Ishikawa (cell line): ENCODE measurements around the gene LRP1-AS.

Experiments used
- CEBPB ChIP-seq: IDR thresholded peaks from 2 replicates; pipeline ENCODE4 v1.6.1; 2012
- CREB1 ChIP-seq: IDR thresholded peaks from 2 replicates; pipeline ENCODE4 v1.6.1; 2012; ENCODE audit warnings: low read depth
- EGR1 ChIP-seq: IDR thresholded peaks from 2 replicates; pipeline ENCODE4 v1.6.1; 2012
- EP300 ChIP-seq: IDR thresholded peaks from 2 replicates; pipeline ENCODE4 v1.6.1; 2012; ENCODE audit warnings: borderline replicate concordance
- FOXM1 ChIP-seq: IDR thresholded peaks from 2 replicates; pipeline ENCODE4 v1.6.1; 2012; ENCODE audit warnings: low read depth, borderline replicate concordance
- NFIC ChIP-seq: IDR thresholded peaks from 2 replicates; pipeline ENCODE4 v1.6.1; 2012
- RAD21 ChIP-seq: IDR thresholded peaks from 2 replicates; pipeline ENCODE4 v1.6.1; 2012; ENCODE audit warnings: low read depth
- TAF1 ChIP-seq: IDR thresholded peaks from 2 replicates; pipeline ENCODE4 v1.6.1; 2012; ENCODE audit warnings: low read depth, mild to moderate bottlenecking
- TCF12 ChIP-seq: IDR thresholded peaks from 2 replicates; pipeline ENCODE4 v1.6.1; 2012; ENCODE audit warnings: low read depth
- TEAD4 ChIP-seq: IDR thresholded peaks from 2 replicates; pipeline ENCODE4 v1.6.1; 2012
- YY1 ChIP-seq: IDR thresholded peaks from 2 replicates; pipeline ENCODE4 v1.6.1; 2012; ENCODE audit warnings: low read depth
- ZBTB7A ChIP-seq: IDR thresholded peaks from 2 replicates; pipeline ENCODE4 v1.6.1; 2012; ENCODE audit warnings: low read depth
- TF ChIP-seq, protein P1 (sequence below): IDR thresholded peaks from 2 replicates; pipeline ENCODE4 v1.6.1; 2012; ENCODE audit warnings: low read depth, mild to moderate bottlenecking
- TF ChIP-seq, protein P2 (sequence below): IDR thresholded peaks from 2 replicates; pipeline ENCODE4 v1.6.1; 2012
- TF ChIP-seq, protein P3 (sequence below): IDR thresholded peaks from 2 replicates; pipeline ENCODE4 v1.6.1; 2012

The LRP1-AS gene

DNA sequence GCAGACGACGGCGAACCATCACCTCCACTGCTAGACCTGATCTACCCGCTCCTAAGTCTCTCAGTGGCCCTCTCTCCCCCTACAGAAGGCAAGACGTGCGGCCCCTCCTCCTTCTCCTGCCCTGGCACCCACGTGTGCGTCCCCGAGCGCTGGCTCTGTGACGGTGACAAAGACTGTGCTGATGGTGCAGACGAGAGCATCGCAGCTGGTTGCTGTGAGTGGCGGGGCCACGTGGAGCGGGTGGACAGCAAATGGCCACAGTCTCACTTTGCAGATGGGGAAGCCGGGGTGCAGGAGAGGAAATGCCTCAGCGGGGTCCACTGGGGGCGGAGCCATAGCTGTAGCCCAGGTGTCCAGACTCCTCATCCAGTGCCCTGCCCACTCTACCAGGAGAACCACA, 47.8 kb upstream of the LRP1-AS start:
- TF ChIP-seq EP300 (no peak), CEBPB (no peak)
- TF ChIP-seq, protein P1, sequence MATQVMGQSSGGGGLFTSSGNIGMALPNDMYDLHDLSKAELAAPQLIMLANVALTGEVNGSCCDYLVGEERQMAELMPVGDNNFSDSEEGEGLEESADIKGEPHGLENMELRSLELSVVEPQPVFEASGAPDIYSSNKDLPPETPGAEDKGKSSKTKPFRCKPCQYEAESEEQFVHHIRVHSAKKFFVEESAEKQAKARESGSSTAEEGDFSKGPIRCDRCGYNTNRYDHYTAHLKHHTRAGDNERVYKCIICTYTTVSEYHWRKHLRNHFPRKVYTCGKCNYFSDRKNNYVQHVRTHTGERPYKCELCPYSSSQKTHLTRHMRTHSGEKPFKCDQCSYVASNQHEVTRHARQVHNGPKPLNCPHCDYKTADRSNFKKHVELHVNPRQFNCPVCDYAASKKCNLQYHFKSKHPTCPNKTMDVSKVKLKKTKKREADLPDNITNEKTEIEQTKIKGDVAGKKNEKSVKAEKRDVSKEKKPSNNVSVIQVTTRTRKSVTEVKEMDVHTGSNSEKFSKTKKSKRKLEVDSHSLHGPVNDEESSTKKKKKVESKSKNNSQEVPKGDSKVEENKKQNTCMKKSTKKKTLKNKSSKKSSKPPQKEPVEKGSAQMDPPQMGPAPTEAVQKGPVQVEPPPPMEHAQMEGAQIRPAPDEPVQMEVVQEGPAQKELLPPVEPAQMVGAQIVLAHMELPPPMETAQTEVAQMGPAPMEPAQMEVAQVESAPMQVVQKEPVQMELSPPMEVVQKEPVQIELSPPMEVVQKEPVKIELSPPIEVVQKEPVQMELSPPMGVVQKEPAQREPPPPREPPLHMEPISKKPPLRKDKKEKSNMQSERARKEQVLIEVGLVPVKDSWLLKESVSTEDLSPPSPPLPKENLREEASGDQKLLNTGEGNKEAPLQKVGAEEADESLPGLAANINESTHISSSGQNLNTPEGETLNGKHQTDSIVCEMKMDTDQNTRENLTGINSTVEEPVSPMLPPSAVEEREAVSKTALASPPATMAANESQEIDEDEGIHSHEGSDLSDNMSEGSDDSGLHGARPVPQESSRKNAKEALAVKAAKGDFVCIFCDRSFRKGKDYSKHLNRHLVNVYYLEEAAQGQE, result no peak

DNA sequence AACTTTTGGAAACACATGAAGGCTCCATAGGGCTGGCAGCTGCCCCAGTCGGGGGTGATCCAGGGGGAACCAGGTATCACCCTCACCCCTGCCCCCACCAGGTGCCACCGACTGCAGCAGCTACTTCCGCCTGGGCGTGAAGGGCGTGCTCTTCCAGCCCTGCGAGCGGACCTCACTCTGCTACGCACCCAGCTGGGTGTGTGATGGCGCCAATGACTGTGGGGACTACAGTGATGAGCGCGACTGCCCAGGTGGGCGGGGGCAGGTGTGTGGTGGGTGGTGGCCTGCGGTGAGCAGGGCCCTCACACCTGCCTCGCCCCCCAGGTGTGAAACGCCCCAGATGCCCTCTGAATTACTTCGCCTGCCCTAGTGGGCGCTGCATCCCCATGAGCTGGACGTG, 46.8 kb upstream of the LRP1-AS start:
- TF ChIP-seq EGR1 (no peak), EP300 (no peak), CEBPB (no peak), ZBTB7A (no peak), TCF12 (no peak), YY1 (no peak)
- TF ChIP-seq, protein P2, sequence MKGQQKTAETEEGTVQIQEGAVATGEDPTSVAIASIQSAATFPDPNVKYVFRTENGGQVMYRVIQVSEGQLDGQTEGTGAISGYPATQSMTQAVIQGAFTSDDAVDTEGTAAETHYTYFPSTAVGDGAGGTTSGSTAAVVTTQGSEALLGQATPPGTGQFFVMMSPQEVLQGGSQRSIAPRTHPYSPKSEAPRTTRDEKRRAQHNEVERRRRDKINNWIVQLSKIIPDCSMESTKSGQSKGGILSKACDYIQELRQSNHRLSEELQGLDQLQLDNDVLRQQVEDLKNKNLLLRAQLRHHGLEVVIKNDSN, result no peak

DNA sequence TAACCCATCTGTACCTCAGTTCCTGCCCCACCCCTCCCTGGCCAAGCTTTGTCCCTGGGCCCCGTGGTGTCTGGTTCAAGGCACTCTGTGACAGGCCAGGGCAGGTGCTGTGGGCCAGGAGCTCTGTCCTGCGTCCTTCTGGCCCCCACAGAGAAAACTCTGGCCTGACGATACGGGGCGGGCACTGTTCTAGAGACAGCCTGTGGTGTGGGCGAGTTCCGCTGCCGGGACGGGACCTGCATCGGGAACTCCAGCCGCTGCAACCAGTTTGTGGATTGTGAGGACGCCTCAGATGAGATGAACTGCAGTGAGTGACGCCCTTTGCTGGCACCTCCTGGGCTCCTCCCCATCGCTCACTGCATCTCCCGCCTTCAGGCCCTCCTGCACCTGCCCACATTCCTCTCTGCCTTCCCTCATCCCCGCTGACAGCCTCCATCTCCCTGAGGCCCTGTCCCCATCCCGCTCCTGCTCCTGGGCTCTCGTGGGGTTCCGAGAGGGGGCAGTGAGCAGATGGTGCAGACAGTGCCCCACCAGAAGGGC, 46.4 kb upstream of the LRP1-AS start:
- TF ChIP-seq RAD21 (no peak), EP300 (no peak), FOXM1 (no peak), CREB1 (no peak), YY1 (no peak), TCF12 (no peak), CEBPB (no peak), ZBTB7A (no peak), EGR1 (no peak), NFIC (no peak), TEAD4 (no peak), TAF1 (no peak)
- TF ChIP-seq, protein P2, result no peak
- TF ChIP-seq, protein P3, sequence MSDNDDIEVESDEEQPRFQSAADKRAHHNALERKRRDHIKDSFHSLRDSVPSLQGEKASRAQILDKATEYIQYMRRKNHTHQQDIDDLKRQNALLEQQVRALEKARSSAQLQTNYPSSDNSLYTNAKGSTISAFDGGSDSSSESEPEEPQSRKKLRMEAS, result no peak
- TF ChIP-seq, protein P1, result no peak

DNA sequence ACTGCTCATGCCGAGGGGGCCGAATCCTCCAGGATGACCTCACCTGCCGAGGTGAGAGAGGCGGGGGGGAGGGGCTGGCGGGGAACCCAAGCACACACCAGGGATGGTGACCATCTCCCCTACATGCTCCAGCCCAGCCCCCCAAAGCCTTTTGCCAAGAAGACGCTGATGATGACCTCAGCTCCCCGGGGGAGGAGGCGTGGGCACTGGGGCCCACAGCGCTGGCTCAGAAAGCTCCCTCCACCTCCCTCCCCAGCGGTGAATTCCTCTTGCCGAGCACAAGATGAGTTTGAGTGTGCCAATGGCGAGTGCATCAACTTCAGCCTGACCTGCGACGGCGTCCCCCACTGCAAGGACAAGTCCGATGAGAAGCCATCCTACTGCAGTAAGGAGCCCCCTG, 45.5 kb upstream of the LRP1-AS start:
- TF ChIP-seq YY1 (no peak), CEBPB (no peak), EGR1 (no peak), ZBTB7A (no peak), TAF1 (no peak)

DNA sequence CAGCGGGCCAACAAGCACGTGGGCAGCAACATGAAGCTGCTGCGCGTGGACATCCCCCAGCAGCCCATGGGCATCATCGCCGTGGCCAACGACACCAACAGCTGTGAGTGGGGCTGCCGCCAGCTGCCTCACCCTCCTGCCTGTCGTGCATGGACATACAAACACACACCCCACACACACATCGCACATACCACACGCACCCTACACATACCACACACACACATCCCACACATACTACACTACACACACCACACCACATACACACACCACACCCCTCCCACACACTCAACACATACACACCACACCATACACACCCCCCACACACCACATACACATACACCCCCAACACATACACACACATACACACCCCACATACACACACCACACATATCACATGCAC, 44.0 kb upstream of the LRP1-AS start:
- TF ChIP-seq TAF1 (no peak), TCF12 (no peak), FOXM1 (no peak), CREB1 (no peak), NFIC (no peak), CEBPB (no peak), ZBTB7A (no peak), EP300 (no peak)
- TF ChIP-seq, protein P1, result no peak
- TF ChIP-seq, protein P3, result no peak
